Sigmoid colon (tissue), 4 donors: ENCODE data around the gene ZP1.

ENCODE experiments used
- CTCF ChIP-seq, 4 experiments: fragments of 450-650 bp in 3 of 4; fragments of 200-600 bp in 1 of 4; IDR thresholded peaks; one replicate each; pipeline ENCODE4 v1.5.1; 2016 to 2019; ENCODE audit warnings: antibody characterized with exemption in 4 of 4, mild to moderate bottlenecking in 3 of 4, moderate library complexity in 2 of 4
- EP300 ChIP-seq, 4 donors: sonication (generic); formaldehyde crosslinking; IDR thresholded peaks; one replicate each; pipeline ENCODE4 v1.6.1; 2017; ENCODE audit warnings: antibody characterized with exemption in 4 of 4
- POLR2A ChIP-seq, 2 donors: fragments of 450-650 bp; IDR thresholded peaks; one replicate each; pipeline ENCODE4 v1.6.1; 2016; ENCODE audit warnings: antibody characterized with exemption in 2 of 2, mild to moderate bottlenecking in 2 of 2, moderate library complexity in 2 of 2

- TF ChIP-seq CTCF (IDR thresholded peaks at IDR 0.05) (no peak), POLR2A (IDR thresholded peaks at IDR 0.05) (no peak), EP300 (IDR thresholded peaks at IDR 0.05) (no peak)
Observed at GRCh38 chr11:60855726-60856633, 11.4 kb upstream of the ZP1 start, which contains the start of gene PTGDR2.
